Muscle of leg (tissue), 16 donors: ENCODE results near the gene ZNF598. TPM values are rescaled to one million over a fixed set of nuclear protein-coding genes. Genes with fewer than 3 reads are reported as not detected.

Source experiments
- DNase-seq: peaks from one replicate; pipeline ENCODE4 v3.0.0; 2013
- H3K27ac ChIP-seq: one replicate; pipeline ENCODE4 v1.5.1; 2013; ENCODE audit warnings: mild to moderate bottlenecking, low read length, control low read depth
- H3K27me3 ChIP-seq: one replicate; pipeline ENCODE4 v1.6.1; 2013; ENCODE audit warnings: low read length; ENCODE audit not compliant: control insufficient read depth, insufficient read depth
- H3K36me3 ChIP-seq: one replicate; pipeline ENCODE4 v1.6.1; 2013; ENCODE audit warnings: low read length; ENCODE audit not compliant: control insufficient read depth, insufficient read depth
- H3K4me1 ChIP-seq: one replicate; pipeline ENCODE4 v1.6.1; 2013; ENCODE audit warnings: low read length; ENCODE audit not compliant: control insufficient read depth, insufficient read depth
- H3K4me3 ChIP-seq: one replicate; pipeline ENCODE4 v1.5.1; 2013; ENCODE audit warnings: low read length, control low read depth
- H3K9me3 ChIP-seq: replicated peaks from 2 replicates; pipeline ENCODE4 v1.6.1; 2013; ENCODE audit warnings: low read depth, low read length; ENCODE audit not compliant: control insufficient read depth
- WGBS: methylation state at CpG from one replicate; pipeline ENCODE4 v1.1.5; 2013; ENCODE audit warnings: missing lambda C conversion rate; ENCODE audit not compliant: insufficient coverage; 5-methylcytosine and 5-hydroxymethylcytosine counted together
- long read RNA-seq, 11 donors: transcript quantifications; one replicate each; lab custom pipeline, GENCODE V29; 2026
- polyA plus RNA-seq, 8 donors: library from polyadenylated mRNA; unstranded; fragments of 120-200 nt; gene quantifications; one replicate each; pipeline versions ENCODE4 v1.2.1 to v1.2.3, GENCODE V29; 2013; ENCODE audit warnings: inconsistent platforms in 1 of 8, low replicate concordance in 1 of 8; ENCODE audit not compliant: insufficient read length in 8 of 8, insufficient read depth in 1 of 8
- total RNA-seq: library from RNA; stranded (reverse); fragments of 120-200 nt; gene quantifications from one replicate; pipeline ENCODE4 v1.2.4, GENCODE V29; 2013

The ZNF598 gene
- total RNA-seq, result 6.6 TPM
- polyA plus RNA-seq, result 10 to 100 TPM; 21.2 to 28.6 (median 23.6) TPM
- long read RNA-seq, donor 1, partial matches to known transcripts, result 0 of 3 reads
- long read RNA-seq, donor 1, other reads (novel, unspliced or antisense), result 0 of 3 reads
- long read RNA-seq, donor 2, partial matches to known transcripts, result 0 of 1 reads
- long read RNA-seq, donor 2, other reads (novel, unspliced or antisense), result 0 of 1 reads
- long read RNA-seq, donor 3, partial matches to known transcripts, result 7 of 63 reads
- long read RNA-seq, donor 3, other reads (novel, unspliced or antisense), result 52 of 63 reads
- long read RNA-seq, donor 4, partial matches to known transcripts, result 0 of 1 reads
- long read RNA-seq, donor 4, other reads (novel, unspliced or antisense), result 0 of 1 reads
- long read RNA-seq, donor 5, partial matches to known transcripts, result 0 of 4 reads
- long read RNA-seq, donor 5, other reads (novel, unspliced or antisense), result 0 of 4 reads
- long read RNA-seq, donor 6, partial matches to known transcripts, result 0 of 3 reads
- long read RNA-seq, donor 6, other reads (novel, unspliced or antisense), result 0 of 3 reads
- long read RNA-seq, donor 7, partial matches to known transcripts, result 0 of 1 reads
- long read RNA-seq, donor 7, other reads (novel, unspliced or antisense), result 0 of 1 reads
- long read RNA-seq, donor 8, result 0 reads
- long read RNA-seq, donor 9, partial matches to known transcripts, result 7 of 7 reads
- long read RNA-seq, donor 9, other reads (novel, unspliced or antisense), result 0 of 7 reads
- long read RNA-seq, donor 10, partial matches to known transcripts, result 0 of 3 reads
- long read RNA-seq, donor 10, other reads (novel, unspliced or antisense), result 0 of 3 reads
- long read RNA-seq, donor 11, partial matches to known transcripts, result 0 of 1 reads
- long read RNA-seq, donor 11, other reads (novel, unspliced or antisense), result 0 of 1 reads

DNA sequence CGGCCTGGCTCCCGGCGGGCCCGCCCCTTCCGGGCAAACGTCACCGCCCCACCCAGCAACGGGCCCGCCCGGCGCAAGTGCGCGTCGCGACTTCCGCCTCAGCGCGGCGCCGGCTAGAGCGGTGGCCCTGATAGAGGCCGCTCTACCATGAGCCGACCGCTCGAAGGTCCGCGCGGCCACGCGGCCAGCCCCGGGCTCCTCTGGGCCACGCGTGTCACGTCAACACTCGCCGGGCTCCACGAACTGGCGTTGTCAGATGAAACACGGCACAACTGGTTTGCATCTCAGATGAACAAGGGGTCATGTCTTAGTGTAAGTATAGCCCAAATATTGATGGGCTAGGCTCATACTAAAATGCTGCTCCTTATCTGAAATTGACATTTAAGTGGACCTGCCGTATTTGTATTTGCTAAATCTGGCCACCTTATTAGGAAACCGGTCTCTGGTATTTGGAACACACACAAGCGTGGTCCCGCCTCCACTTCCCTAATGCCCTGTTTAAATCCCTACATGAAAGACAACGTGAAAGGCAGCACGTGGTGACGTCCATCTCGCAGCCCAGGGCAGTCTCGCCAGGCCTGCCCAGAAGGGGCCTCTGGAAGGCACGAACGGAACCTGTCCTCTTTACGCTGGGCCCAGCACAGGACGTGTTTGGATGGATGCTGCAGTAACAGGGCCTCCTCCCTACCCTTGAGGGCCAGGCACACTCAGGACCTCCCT lies at the start of gene ZNF598:
Gene ZNF598, minus strand, starts transcription at position 31 of the 720 bp plus-strand sequence.
- WGBS, result under 1% methylated on average over 48 of the region's 52 CpGs
- Histone ChIP-seq H3K36me3 (peaks cover 13% of the 10 kb centered on the region), H3K4me1 (peaks cover 48% of the 10 kb centered on the region), H3K27me3 (no peaks in the 10 kb centered on the region), H3K27ac (peak within 1 kb of the TSS; percentile 93), H3K4me3 (peak within 1 kb of the TSS; percentile 81), H3K9me3 (no peaks in the 10 kb centered on the region)
- peak; percentile 95 for DNase-seq

DNA sequence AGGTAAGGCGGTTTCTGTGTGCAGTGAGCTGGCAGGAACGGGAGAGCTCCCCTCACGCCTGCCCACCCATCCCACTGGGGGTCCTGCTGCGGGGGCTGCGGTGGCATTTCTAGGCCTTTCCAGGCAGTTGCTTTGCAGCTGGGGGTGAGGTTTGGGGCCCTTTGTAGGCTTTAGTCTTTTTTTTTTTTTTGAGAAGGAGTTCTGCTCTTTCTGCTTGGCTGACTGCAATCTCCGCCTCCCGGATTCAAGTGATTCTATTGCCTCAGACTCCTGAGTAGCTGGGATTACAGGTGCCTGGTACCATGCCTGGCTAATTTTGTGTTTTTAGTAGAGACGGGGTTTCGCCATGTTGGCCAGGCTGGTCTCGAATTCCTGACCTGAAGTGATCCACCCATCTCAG lies 49.3 kb upstream of the ZNF598 start:
- DNase-seq, result no peak
- H3K27ac ChIP-seq, result no peak overlapping the region
- H3K27me3 ChIP-seq, result no peaks in the 10 kb centered on the region
- H3K36me3 ChIP-seq, result peaks cover 77% of the 10 kb centered on the region
- no peaks in the 10 kb centered on the region for H3K4me1 ChIP-seq
- H3K9me3 ChIP-seq, result no peaks in the 10 kb centered on the region
- 100% methylated on average over 1 of the region's 10 CpGs for WGBS
- no peak overlapping the region for H3K4me3 ChIP-seq

DNA sequence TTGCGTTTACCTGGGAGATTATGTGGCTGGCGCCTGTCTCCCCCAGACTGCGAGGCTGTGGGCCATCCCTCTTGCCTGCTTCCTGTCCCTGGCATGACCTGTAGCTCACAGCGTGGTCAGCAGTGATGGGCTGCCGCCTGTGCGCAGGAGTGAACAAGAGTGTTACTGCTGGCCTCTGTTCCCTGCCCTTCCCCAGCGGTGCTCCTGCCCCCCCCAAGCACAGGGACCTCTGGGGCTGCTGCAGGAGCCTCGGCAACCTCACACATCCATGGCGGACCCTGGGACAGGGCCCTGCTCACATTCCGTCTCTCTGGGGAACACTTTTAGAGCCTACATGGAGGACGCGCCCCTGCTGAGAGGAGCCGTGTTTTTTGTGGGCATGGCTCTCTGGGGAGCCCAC lies 48.8 kb upstream of the ZNF598 start:
- Histone ChIP-seq H3K4me1 (no peaks in the 10 kb centered on the region), H3K27ac (no peak overlapping the region), H3K36me3 (peaks cover 77% of the 10 kb centered on the region), H3K27me3 (no peaks in the 10 kb centered on the region), H3K4me3 (no peak overlapping the region), H3K9me3 (no peaks in the 10 kb centered on the region)
- no peak for DNase-seq
- WGBS, result 84% methylated on average over 13 of the region's 13 CpGs

DNA sequence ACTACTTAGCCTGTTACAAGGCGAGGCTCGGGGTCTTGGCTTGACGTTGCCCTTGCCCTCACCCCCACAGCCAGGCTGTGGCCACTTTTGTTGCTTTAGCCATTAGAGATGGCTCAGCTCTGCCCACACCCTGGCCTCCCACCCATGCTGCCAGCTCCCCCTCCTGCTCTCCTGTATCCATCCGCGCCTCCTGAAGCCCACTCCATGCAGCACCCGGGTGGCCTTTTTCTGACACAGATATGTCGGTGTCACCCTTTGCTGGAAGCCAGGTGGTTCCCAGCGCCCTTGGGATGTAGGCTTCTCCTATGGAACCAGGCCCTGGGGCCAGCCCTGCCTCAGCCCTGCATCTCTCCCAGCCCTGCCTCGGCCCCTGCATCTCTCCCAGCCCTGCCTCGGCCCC lies 47.8 kb upstream of the ZNF598 start:
- WGBS, result 91% methylated on average over 8 of the region's 10 CpGs
- Histone ChIP-seq H3K9me3 (no peaks in the 10 kb centered on the region), H3K36me3 (peaks cover 78% of the 10 kb centered on the region), H3K27ac (no peak overlapping the region), H3K4me3 (no peak overlapping the region), H3K27me3 (no peaks in the 10 kb centered on the region), H3K4me1 (no peaks in the 10 kb centered on the region)
- no peak for DNase-seq

DNA sequence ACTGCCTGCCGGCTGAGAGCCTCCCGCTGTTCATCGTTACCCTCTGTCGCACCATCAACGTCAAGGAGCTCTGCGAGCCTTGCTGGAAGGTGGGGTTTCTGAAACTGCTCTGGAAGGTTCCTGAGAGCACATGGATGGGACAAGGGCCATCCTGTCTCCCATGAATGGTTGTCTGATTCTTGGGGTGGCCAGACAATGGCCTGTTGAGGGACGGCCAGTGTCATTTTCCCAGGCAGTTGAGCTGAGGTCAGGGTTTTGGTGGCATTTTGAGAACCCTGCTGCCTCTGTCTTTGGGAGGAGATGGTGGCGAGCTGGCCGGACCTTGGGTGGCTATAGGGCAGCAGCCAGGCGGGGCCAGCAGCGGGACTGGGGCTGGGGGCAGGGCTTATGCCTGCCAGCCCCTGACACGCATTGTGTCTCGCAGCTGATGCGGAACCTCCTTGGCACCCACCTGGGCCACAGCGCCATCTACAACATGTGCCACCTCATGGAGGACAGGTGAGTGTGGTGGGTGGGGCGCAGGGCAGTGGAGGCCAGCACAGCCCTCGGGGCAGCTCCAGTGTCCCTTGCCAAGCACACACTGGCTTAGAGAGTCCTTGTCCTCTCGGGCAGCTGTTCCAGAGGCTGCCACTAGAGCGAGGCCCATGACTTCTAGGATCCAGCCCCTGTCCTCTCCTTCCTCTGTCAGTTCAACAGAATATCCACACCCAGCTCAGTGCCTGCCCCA lies 47.2 kb upstream of the ZNF598 start:
- no peak for DNase-seq
- no peak overlapping the region for H3K4me3 ChIP-seq
- H3K36me3 ChIP-seq, result peaks cover 79% of the 10 kb centered on the region
- no peaks in the 10 kb centered on the region for H3K9me3 ChIP-seq
- no peaks in the 10 kb centered on the region for H3K4me1 ChIP-seq
- H3K27ac ChIP-seq, result no peak overlapping the region
- WGBS, result 89% methylated on average over 9 of the region's 19 CpGs
- H3K27me3 ChIP-seq, result no peaks in the 10 kb centered on the region

GRCh38 chr16:2056077-2056476 lies 46.5 kb upstream of the ZNF598 start:
- Histone ChIP-seq H3K27me3 (no peaks in the 10 kb centered on the region), H3K36me3 (peaks cover 78% of the 10 kb centered on the region), H3K27ac (no peak overlapping the region), H3K4me3 (no peak overlapping the region), H3K4me1 (no peaks in the 10 kb centered on the region), H3K9me3 (no peaks in the 10 kb centered on the region)
- WGBS, result 75% methylated on average over 13 of the region's 15 CpGs
- DNase-seq, result no peak

DNA sequence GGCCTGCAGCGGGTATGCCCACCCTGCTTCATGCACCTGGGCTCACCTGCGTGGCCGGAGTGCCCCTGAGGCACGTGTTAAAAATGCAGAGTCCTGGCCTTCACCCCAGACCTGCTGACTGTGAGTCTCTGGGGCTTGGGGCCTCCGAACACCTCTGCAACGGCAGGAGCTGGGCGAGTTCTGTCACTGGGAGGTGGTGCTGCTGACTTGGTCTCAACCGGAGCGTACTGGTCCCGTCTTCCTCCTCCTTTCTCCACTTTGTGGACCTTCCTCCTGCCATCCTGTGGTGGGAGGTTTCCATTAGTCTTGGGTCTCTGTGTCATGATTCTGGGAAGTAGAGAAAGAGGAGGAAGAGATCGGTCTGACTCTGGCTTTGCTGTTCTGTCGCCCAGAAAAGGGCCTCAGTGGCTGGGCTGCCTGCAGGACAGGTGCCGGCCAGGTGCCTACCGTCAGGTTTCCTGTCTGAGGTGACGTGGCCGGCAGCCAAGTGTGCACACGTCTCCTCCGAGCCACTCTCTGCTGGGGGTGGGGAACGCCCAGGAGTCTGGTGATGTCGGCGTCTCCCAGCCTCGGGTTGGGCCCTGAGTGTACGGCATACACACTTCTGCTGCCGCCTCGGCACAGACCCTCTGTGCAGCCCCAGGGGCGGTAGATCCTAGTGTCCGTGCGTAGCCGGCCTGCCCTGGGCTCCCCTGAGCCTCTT lies 45.1 kb upstream of the ZNF598 start:
- Histone ChIP-seq H3K4me1 (no peaks in the 10 kb centered on the region), H3K36me3 (peaks cover 76% of the 10 kb centered on the region), H3K27me3 (no peaks in the 10 kb centered on the region), H3K9me3 (no peaks in the 10 kb centered on the region), H3K27ac (no peak overlapping the region), H3K4me3 (no peak overlapping the region)
- WGBS, result 83% methylated on average over 26 of the region's 29 CpGs
- no peak for DNase-seq

DNA sequence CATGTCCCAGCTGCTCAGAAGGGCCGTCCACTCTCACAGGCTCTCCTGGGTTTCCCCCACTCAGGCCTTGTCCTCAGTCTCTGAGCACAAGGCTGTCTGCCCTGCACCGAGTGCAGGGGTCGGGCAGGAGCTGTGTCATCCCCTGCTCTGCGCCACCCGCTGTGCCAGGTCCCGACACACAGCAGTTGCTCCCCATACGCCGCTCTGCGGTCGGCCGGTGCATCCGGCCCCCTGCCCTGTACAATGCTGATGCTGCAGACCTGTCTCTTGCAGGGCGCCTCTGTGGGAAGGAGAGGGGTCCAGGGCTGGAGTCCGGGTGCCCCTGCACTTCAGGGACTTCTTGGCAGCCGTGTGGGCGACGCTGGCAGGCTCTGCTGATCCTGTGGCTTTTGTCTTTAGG lies 44.3 kb upstream of the ZNF598 start:
- Histone ChIP-seq H3K4me1 (peaks cover 2% of the 10 kb centered on the region), H3K27ac (no peak overlapping the region), H3K9me3 (no peaks in the 10 kb centered on the region), H3K4me3 (no peak overlapping the region), H3K27me3 (no peaks in the 10 kb centered on the region), H3K36me3 (peaks cover 76% of the 10 kb centered on the region)
- WGBS, result 97% methylated on average over 17 of the region's 17 CpGs
- no peak for DNase-seq

GRCh38 chr16:2053211-2053610 lies 43.6 kb upstream of the ZNF598 start:
- Histone ChIP-seq H3K27ac (no peak overlapping the region), H3K9me3 (no peaks in the 10 kb centered on the region), H3K4me3 (no peak overlapping the region), H3K36me3 (peaks cover 69% of the 10 kb centered on the region), H3K4me1 (peaks cover 8% of the 10 kb centered on the region), H3K27me3 (no peaks in the 10 kb centered on the region)
- WGBS, result 93% methylated on average over 17 of the region's 21 CpGs
- no peak for DNase-seq
